Keratinocyte (primary cell): Measurements from ENCODE around the gene DDI1.

Experiments used
- EZH2 ChIP-seq: IDR thresholded peaks from one replicate; pipeline ENCODE4 v1.6.1; 2012; ENCODE audit warnings: inconsistent platforms, mild to moderate bottlenecking, low read length, moderate library complexity
- TF ChIP-seq, protein P1 (sequence below), 3 experiments: IDR thresholded peaks in 1 of 3; conservative IDR thresholded peaks in 1 of 3; optimal IDR thresholded peaks in 1 of 3; 2 replicates in 2 of 3; 3 replicates in 1 of 3; pipeline versions ENCODE3 to v1.5.1; 2011; ENCODE audit warnings: low read length in 3 of 3, mild to moderate bottlenecking in 3 of 3, moderate library complexity in 2 of 3, control low read depth in 1 of 3, inconsistent platforms in 1 of 3; ENCODE audit not compliant: insufficient read depth in 2 of 3; ENCODE audit errors: extremely low read depth in 1 of 3

DNA sequence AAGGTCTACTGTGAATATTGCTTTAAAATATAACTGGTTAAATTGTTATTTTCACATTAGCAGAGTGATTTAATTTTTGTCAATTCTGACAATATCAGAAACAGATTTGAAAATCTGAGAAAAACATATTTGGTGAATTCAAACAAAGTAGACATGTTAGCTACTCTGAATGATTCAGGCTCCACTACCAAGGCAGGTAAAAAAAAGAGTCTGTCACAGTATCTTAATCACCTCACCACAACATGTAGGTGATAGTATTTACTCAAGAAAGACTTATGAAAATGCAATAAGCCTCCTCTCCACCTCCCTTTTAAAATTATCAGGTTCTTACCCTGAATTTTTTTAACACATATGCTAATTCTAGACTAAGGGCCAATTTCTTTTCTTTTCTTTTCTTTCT lies 42.6 kb downstream of the DDI1 start:
- TF ChIP-seq, protein P1, sequence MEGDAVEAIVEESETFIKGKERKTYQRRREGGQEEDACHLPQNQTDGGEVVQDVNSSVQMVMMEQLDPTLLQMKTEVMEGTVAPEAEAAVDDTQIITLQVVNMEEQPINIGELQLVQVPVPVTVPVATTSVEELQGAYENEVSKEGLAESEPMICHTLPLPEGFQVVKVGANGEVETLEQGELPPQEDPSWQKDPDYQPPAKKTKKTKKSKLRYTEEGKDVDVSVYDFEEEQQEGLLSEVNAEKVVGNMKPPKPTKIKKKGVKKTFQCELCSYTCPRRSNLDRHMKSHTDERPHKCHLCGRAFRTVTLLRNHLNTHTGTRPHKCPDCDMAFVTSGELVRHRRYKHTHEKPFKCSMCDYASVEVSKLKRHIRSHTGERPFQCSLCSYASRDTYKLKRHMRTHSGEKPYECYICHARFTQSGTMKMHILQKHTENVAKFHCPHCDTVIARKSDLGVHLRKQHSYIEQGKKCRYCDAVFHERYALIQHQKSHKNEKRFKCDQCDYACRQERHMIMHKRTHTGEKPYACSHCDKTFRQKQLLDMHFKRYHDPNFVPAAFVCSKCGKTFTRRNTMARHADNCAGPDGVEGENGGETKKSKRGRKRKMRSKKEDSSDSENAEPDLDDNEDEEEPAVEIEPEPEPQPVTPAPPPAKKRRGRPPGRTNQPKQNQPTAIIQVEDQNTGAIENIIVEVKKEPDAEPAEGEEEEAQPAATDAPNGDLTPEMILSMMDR (optimal IDR thresholded peaks at IDR 0.05 in 1 of 3, IDR thresholded peaks at IDR 0.05 in 1 of 3, conservative IDR thresholded peaks at IDR 0.05 in 1 of 3; ENCODE audit: extremely low read depth in 1 of 3, insufficient read depth in 2 of 3, low read length in 3 of 3): no peak
- TF ChIP-seq EZH2: no peak
